GM19397 (cell line): ENCODE measurements around the gene COL3A1.
A peak's percentile ranks its signal among the peaks of the same experiment; 100 is the strongest.

ENCODE experiments used
- ATAC-seq: cut with Tn5 transposase; IDR thresholded peaks from one replicate; pipeline ENCODE4 v1.9.1; 2021; ENCODE audit warnings: mild to moderate bottlenecking, moderate library complexity; ENCODE audit not compliant: unreplicated experiment

The COL3A1 gene

GRCh38 chr2:188975497-188976102 is 1.4 kb downstream of the COL3A1 start:
- ATAC-seq = no peak

- no peak for ATAC-seq
Observed at GRCh38 chr2:188976545-188977268, 2.5 kb downstream of the COL3A1 start.

- ATAC-seq = no peak
Observed at GRCh38 chr2:188977317-188977716, 3.1 kb downstream of the COL3A1 start.

DNA sequence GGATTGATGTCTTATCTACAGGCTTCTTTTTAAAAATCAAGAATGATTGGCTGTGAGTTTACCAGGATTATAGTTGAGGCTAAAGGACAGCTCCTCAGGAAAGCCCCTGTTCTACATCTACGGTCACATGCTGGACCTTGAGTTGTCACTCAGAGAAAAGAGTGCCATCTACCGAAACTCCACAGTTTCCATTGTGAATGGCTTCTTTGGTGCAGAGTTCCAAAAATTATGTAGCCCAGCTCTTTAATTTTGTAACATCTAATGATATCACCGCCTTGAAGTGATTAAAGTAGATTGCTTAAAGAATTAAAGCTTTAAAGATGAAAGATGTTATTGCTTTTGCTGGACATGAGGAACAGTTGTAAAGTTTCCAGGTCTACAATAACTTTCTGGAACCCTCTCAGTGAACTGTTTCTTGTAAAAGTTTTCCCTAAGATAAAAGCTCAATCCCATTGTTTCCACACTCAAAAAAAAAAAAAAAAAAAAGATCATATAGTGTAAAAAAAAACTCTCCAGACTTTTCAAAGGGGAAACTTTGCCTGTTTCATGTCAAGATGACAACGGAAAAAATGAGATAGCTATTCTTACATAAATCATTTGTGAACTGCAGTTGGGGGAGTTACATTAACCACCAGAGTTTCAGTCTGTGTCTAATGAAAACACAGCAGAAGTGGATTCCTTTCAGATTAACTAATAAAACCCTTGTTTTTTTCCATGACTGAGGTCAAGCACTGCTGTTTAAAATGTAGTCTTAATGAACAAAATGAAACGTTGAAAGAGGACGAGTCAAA is 4.3 kb downstream of the COL3A1 start:
- ATAC-seq = peak; percentile 89

DNA sequence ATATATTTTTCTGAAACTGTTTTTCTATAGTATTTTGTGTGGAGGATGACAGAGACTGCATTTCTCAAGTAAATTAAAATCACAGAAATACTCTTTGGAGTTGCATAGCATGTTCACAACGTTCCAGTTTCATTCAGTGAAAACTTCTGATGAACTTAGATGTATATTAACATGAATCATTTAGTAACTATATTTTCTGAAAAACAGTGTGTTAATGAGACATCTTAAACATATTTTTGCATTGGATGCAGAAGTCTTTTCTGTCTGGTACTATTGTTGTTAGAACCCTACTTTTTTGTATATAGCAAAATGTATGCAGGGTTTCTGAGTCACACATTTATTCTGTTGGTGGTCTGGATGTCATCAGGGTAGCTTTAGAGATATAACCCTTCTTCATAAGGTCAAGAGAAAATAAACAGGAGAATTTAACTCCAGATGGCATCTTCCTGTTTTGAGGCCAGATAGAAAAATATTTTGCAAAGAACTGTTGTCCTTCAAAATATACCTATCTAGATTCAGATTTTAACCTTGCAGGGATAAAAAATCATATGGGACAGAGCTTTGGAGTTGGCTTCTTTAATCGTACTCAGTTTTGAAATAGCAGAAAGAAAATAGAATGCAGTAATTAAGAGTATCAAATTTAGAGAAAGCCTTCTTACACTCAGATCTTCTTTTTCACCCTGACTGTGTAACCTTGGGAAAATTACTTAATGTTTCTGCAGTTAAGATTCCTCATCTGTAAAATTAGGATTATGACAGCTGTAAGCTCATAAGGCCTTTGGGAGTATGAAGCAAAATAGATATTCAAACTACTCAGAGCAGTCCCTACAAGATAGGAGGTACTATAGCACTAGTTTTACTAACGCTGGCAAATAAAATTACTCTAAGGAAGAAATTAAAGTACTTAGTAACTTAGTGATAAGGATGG is 5.3 kb downstream of the COL3A1 start:
- ATAC-seq = peak; percentile 10

DNA sequence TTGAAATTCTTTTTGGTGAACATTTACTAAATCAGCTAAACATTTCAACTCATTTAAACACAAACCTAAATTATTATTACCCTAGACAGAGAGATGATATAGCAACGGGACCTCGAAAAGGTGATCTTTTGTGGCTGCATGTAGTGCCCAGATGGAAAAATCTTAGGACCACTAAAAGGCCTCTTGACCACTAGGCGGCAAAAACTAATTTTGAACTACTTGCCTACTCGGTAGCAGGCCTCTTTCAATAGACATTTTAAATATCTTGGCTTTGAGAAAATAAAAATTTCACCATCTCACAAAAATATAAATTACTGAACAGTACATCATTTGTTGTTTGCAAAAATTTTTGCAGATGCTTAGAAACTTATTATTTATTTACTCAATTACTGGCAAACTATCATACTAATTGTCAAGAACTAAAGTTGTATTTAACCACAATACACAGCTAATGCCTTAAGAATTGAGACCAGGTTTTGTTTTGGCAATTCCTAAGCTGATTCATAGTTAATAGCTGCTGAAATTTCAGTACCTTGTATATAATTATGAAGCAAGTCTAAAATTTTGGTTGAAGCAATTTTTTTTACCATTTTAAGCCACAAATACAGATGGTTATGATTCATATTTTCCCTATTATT is 9.4 kb downstream of the COL3A1 start:
- no peak for ATAC-seq

- no peak for ATAC-seq
Observed at GRCh38 chr2:188984065-188984491, 9.9 kb downstream of the COL3A1 start.

- ATAC-seq = no peak
Observed at GRCh38 chr2:188984680-188985079, 10.5 kb downstream of the COL3A1 start.

GRCh38 chr2:188986839-188987238 is 12.7 kb downstream of the COL3A1 start:
- no peak for ATAC-seq

DNA sequence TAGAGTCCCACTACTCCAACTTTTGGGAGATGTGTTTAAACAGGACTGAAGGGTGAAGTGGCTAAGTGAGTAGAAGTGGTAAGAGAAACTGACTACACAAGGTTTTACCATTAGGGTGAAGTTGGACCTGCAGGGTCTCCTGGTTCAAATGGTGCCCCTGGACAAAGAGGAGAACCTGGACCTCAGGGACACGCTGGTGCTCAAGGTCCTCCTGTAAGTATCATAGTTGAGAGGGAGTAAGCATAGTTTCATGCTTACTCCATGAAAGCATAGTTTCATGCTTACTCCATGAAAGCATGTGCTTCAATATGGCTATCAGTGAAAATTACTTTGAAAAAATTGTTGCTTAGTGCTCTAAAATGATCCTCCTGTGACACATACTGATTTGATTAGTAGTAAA is 19.1 kb downstream of the COL3A1 start:
- no peak for ATAC-seq

DNA sequence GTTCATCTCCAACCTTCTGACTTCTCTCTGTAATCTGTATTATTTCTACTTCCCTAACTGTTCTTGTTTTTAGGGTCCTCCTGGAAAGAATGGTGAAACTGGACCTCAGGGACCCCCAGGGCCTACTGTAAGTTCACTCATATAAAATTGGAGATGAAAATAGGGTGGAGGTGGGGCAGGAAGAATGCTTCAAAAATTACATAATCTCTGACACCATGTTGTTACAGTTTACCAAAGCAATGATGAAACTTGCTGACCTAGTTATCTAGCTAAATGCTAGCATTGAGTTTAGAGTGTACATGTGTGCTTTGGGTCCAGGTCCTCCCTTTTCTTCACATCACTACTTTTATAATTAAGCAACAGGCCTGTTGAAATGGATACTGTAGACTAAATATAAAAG is 23.1 kb downstream of the COL3A1 start:
- no peak for ATAC-seq

GRCh38 chr2:189000221-189000620 is 26.0 kb downstream of the COL3A1 start:
- no peak for ATAC-seq

GRCh38 chr2:189002079-189002478 is 27.9 kb downstream of the COL3A1 start:
- ATAC-seq = no peak

- no peak for ATAC-seq
Observed at GRCh38 chr2:189008555-189009262, 34.5 kb downstream of the COL3A1 start.

DNA sequence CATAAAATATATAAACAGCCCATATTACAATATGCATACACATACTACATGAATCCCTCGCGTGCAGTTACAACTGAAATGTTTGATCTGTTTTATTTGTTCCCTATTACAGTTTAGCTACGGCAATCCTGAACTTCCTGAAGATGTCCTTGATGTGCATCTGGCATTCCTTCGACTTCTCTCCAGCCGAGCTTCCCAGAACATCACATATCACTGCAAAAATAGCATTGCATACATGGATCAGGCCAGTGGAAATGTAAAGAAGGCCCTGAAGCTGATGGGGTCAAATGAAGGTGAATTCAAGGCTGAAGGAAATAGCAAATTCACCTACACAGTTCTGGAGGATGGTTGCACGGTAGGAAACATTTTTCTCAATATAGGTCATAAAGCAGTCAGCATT is 36.4 kb downstream of the COL3A1 start:
- no peak for ATAC-seq

DNA sequence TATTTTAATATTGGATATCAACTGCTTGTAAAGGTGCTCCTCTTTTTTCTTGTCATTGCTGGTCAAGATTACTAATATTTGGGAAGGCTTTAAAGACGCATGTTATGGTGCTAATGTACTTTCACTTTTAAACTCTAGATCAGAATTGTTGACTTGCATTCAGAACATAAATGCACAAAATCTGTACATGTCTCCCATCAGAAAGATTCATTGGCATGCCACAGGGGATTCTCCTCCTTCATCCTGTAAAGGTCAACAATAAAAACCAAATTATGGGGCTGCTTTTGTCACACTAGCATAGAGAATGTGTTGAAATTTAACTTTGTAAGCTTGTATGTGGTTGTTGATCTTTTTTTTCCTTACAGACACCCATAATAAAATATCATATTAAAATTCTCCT is 38.2 kb downstream of the COL3A1 start:
- no peak for ATAC-seq

DNA sequence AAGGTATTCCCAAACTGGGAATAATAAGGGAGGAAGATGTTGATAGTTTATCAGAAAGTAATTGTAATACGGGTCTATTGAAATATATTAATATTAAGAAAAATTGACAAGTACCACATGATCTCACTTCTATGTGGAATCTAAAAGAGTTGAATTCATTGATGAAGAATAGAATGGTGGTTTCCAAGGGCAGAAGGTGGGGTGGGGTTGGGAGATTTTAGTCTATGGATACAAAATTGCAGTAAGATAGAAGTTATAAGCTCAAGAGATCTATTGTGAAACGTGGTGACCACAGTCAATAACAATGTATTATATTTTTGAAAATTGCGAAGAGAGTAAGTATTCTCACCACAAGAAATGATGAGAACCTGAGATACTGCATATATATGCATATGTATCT is 38.9 kb downstream of the COL3A1 start:
- no peak for ATAC-seq

- no peak for ATAC-seq
Observed at GRCh38 chr2:189013671-189014448, 39.7 kb downstream of the COL3A1 start.
